Measurements from ENCODE around the gene STN1.

DNA sequence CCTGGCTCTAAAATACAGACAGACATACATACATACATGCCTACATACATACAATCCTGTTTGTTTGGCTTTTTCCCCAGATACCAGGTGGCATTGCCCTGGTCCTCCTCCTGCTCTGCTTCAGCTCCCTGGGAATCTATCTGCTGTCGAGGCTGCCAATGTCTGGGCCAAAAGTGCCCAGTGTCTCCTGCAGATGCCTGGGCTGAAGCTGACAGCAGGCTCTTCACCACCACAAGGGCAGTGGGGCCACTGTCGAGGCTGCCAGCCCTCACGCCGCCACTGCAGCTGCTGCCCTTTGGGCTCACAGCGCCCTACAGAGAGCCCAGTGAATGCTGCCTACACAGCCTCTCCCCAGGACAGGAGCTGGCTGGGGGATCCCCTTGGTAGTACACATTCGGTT, 18.0 kb upstream of the STN1 start:
- TF ChIP-seq TEAD4 (IDR thresholded peaks at IDR 0.05): no peak
- TF ChIP-seq, protein P1, sequence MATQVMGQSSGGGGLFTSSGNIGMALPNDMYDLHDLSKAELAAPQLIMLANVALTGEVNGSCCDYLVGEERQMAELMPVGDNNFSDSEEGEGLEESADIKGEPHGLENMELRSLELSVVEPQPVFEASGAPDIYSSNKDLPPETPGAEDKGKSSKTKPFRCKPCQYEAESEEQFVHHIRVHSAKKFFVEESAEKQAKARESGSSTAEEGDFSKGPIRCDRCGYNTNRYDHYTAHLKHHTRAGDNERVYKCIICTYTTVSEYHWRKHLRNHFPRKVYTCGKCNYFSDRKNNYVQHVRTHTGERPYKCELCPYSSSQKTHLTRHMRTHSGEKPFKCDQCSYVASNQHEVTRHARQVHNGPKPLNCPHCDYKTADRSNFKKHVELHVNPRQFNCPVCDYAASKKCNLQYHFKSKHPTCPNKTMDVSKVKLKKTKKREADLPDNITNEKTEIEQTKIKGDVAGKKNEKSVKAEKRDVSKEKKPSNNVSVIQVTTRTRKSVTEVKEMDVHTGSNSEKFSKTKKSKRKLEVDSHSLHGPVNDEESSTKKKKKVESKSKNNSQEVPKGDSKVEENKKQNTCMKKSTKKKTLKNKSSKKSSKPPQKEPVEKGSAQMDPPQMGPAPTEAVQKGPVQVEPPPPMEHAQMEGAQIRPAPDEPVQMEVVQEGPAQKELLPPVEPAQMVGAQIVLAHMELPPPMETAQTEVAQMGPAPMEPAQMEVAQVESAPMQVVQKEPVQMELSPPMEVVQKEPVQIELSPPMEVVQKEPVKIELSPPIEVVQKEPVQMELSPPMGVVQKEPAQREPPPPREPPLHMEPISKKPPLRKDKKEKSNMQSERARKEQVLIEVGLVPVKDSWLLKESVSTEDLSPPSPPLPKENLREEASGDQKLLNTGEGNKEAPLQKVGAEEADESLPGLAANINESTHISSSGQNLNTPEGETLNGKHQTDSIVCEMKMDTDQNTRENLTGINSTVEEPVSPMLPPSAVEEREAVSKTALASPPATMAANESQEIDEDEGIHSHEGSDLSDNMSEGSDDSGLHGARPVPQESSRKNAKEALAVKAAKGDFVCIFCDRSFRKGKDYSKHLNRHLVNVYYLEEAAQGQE (IDR thresholded peaks at IDR 0.05; ENCODE audit: low read depth): no peak
- TF ChIP-seq EP300 (IDR thresholded peaks at IDR 0.05; ENCODE audit: borderline replicate concordance): no peak
- no peak for TF ChIP-seq TAF1 (IDR thresholded peaks at IDR 0.05; ENCODE audit: low read depth)
- TF ChIP-seq, protein P2, sequence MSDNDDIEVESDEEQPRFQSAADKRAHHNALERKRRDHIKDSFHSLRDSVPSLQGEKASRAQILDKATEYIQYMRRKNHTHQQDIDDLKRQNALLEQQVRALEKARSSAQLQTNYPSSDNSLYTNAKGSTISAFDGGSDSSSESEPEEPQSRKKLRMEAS (IDR thresholded peaks at IDR 0.05): no peak
- no peak for TF ChIP-seq YY1 (IDR thresholded peaks at IDR 0.05; ENCODE audit: low read depth)
- no peak for TF ChIP-seq CEBPB (IDR thresholded peaks at IDR 0.05)
- TF ChIP-seq, protein P3, sequence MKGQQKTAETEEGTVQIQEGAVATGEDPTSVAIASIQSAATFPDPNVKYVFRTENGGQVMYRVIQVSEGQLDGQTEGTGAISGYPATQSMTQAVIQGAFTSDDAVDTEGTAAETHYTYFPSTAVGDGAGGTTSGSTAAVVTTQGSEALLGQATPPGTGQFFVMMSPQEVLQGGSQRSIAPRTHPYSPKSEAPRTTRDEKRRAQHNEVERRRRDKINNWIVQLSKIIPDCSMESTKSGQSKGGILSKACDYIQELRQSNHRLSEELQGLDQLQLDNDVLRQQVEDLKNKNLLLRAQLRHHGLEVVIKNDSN (IDR thresholded peaks at IDR 0.05): no peak
